ENCODE data around the gene POP7.

- TF ChIP-seq POLR2A (IDR thresholded peaks at IDR 0.05) = no peak
- TF ChIP-seq CTCF (IDR thresholded peaks at IDR 0.05) = no peak
These were observed 12.4 kb upstream of the POP7 start for GRCh38 chr7:100693312-100694097.
